KBM-7 (cell line): ENCODE data around the gene TNN.
"Not testable (repeated sequence)": the region's sequence is repeated elsewhere in the genome, so short reads cannot be mapped to it uniquely, and the experiment has no call there.

Source experiments
- DNase-seq: peaks from one replicate; pipeline ENCODE4 v3.0.0-alpha.2; 2015
- in situ Hi-C: fragments of 300-500 bp; cut with MboI; formaldehyde crosslinking; loops from 2 replicates; pipeline ENCODE4 v1.14.3; 2020; ENCODE audit warnings: low sequenced_read_pairs, low pct_unique_long_range_greater_than_20kb, mixed read lengths

The TNN gene, protein sequence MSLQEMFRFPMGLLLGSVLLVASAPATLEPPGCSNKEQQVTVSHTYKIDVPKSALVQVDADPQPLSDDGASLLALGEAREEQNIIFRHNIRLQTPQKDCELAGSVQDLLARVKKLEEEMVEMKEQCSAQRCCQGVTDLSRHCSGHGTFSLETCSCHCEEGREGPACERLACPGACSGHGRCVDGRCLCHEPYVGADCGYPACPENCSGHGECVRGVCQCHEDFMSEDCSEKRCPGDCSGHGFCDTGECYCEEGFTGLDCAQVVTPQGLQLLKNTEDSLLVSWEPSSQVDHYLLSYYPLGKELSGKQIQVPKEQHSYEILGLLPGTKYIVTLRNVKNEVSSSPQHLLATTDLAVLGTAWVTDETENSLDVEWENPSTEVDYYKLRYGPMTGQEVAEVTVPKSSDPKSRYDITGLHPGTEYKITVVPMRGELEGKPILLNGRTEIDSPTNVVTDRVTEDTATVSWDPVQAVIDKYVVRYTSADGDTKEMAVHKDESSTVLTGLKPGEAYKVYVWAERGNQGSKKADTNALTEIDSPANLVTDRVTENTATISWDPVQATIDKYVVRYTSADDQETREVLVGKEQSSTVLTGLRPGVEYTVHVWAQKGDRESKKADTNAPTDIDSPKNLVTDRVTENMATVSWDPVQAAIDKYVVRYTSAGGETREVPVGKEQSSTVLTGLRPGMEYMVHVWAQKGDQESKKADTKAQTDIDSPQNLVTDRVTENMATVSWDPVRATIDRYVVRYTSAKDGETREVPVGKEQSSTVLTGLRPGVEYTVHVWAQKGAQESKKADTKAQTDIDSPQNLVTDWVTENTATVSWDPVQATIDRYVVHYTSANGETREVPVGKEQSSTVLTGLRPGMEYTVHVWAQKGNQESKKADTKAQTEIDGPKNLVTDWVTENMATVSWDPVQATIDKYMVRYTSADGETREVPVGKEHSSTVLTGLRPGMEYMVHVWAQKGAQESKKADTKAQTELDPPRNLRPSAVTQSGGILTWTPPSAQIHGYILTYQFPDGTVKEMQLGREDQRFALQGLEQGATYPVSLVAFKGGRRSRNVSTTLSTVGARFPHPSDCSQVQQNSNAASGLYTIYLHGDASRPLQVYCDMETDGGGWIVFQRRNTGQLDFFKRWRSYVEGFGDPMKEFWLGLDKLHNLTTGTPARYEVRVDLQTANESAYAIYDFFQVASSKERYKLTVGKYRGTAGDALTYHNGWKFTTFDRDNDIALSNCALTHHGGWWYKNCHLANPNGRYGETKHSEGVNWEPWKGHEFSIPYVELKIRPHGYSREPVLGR (N-terminal part only)

DNA sequence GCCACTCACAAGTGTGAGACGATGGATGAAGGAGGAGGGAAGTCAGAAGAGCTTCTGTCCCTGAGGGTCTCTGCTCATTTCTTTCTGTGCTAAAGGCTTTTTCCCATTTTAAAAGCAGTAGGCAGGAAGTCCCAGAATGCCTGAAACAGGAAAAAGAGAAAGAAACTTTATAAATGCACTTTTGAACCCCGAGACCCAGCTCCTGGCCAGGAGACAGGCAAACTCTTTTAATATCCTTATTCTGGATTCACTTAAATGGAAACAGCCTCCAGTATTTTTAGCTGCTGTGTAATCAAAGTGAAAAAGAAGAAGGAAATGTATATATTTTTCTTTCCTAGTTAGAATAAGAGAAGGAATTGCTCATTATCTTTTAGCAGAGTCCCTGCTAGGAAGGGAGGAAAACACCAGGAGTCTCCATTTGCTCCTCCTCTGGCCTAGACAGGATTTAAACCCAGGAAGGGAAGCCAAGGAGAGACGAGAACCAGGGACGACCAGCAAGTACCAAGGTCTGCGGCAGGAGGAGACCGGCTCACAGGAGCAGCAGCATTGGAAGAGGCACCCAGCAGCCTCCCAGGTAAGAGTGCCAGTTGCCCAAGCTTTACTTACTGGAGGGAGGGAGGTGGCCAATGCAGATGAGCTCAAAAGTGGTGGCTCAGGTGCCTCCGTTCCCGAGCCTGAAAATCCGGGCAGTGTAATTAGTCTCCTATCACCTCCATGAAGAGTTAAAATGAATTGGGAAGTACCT, at the start of gene TNN:
TNN (plus strand) TSS at position 472 of the 745 bp plus-strand sequence. CDS start 9,586 bp downstream, outside the sequence.
- no peak for DNase-seq
- in situ Hi-C loops: no loop called here

DNA sequence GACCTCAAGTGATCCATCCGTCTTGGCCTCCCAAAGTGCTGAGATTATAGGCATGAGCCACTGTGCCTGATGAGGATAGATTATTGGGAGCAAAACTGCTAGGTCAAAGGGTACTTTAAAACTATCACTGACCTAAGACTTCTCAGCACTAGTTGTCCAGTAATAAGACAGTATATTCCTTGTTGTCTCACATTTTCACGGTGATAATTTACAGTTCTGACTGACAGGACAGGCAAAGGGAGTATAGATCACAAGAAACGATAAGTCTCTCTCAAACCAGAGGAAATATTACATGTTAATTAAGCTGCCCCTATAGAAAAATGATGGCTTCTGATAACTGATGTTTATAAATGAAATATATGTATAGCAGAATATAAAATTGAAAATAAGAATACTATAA, 48.1 kb upstream of the TNN start:
- in situ Hi-C loops: no loop called here

DNA sequence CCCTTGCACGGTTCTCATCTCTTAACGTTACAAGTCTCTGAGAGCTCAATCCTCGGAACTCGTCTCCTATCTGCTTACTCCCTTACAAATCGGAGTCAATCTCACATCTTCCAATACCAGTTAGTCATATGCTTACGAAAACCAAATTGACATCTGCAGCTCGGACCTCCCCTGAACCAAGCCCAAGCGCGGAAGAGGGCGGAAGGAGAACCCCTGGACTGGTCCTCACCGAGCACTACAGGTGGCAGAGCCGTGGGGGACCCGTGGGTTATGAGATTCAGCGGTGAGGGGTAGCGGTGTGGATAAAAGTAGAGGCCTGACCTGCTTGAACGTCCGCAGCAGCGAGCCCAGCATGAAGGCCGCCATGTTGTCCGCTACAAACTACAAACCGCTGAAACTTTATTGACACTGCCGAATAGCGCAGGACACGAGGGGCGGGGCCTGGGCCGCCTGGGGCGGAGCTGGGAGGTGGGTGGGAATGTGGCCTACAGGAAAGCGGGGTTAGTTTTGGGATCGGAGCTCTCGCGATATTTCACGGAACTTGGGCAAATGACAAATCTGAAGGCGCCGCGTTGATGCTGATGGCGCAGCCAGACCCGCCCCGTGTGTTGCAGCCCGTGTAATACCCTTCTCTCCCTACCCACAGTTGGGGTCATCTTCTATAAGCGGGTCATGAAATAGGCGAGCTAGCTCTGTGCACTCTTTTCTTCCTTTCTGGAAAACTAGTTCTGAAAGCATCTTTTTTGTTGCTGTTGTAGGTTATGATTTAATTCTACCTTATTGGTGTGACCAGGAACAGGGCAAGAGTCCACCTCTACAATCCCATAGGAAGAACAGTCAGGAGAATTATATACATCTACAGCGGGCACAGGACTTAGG, 44.4 kb upstream of the TNN start, which contains the start of gene MRPS14:
MRPS14 (minus strand) TSS at position 383 of the 879 bp plus-strand sequence; CDS start at position 366, 17 bp downstream.
- in situ Hi-C loops: no loop called here
- peak; percentile 98 for DNase-seq

More for the DNA sequence above, 48.1 kb upstream of the TNN start:
- no peak for DNase-seq

DNA sequence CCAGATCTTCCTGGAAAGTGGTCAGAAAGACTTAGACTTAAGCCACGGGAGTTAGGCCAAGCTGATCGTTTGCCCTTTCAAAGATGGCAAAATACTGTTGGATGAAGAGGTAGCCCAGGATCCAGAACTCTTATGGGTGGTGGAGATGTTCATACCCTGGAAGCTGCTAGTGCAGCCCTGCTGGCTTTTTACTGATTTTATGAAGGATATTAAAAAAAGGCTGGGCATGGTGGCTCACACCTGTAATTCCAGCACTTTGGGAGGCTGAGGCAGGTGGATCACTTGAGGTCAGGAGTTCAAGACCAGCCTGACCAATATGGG, 43.8 kb upstream of the TNN start:
- DNase-seq, in situ Hi-C loops: not testable (repeated sequence)

DNA sequence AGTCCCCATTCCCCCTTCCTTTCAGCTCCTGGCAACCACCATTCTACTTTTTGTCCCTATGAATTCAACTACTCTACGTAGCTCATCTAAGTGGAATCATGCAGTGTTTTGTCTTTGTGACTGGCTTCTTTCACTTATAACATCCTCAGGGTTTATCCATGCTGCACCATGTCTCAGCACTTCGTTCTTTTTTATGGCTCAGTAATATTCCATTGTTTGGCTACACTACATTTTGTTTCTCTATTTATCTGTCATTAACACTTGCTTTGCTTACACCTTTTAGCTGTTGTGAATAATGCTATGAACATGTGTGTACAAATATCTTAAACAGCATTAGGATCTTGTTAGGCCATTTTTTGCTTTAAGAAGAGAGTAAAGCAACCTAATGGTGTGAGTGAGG, 42.9 kb upstream of the TNN start:
- in situ Hi-C loops: loop anchor here (25.0 kb wide), 2 partner anchors 113 to 288 kb away; no protein-coding TSS in a partner anchor
- DNase-seq: no peak

DNA sequence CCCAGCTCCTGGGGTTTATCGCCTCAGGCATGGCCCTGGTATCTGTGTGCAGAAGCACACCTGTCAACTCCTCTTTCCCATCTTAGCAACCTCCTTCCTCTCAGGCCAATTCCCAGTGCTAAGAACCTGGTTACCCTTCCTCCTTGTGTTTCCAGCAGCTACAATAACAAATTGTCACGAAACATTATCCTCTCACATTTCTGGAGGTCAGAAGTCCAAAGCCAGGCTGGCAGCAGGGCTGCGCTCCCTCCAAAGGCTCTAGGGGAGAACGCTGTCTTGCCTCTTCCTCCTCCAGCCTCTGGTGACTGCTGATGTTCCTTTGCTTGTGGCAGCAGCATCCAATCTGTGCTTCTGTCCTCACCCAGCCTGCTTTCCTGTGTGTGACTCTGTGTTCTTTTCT, 33.7 kb upstream of the TNN start:
- no peak for DNase-seq
- in situ Hi-C loops: loop anchor here (25.0 kb wide), 2 partner anchors 103 to 278 kb away; no protein-coding TSS in a partner anchor

DNA sequence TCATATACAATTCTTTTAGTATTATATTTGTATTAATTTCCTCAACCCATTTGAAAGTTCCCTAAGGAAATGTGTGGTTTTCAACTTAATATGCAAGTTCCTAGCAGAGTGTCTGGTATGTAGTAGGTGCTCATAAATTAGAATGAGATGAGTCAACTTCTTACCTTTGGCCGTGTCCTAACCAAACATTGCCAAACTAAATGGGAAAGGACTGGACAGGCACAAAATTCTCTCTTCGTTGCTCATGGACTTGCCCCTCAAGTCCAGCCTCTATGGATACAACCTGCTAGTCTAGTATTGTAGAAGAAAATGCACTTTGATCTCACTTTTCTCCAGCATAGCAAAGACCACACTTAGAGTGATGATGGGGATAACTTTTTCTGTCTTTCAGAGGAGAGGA, 32.9 kb upstream of the TNN start:
- in situ Hi-C loops: loop anchor here (25.0 kb wide), 2 partner anchors 103 to 278 kb away; no protein-coding TSS in a partner anchor
- no peak for DNase-seq

DNA sequence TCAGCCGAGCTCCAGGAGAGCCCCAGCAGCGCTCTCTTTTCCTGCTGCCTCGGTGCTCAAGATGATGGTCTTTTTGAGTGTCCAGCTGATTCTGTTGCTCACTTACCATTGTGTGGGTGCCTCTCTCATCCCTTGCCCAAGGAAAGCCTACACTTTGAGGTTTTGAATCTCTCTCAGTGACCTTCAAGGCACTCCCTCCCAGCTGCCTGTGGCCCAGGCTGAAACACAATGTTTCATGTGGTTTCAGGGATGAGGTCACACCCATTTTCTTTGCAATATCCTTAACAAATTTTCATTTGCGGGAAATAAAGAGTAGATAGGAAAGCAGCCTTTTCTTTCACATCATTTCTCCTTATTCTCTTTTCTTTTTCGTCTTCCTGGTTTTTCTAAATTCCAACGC, 31.8 kb upstream of the TNN start:
- in situ Hi-C loops: loop anchor here (25.0 kb wide), 2 partner anchors 101 to 276 kb away; no protein-coding TSS in a partner anchor
- DNase-seq: no peak

DNA sequence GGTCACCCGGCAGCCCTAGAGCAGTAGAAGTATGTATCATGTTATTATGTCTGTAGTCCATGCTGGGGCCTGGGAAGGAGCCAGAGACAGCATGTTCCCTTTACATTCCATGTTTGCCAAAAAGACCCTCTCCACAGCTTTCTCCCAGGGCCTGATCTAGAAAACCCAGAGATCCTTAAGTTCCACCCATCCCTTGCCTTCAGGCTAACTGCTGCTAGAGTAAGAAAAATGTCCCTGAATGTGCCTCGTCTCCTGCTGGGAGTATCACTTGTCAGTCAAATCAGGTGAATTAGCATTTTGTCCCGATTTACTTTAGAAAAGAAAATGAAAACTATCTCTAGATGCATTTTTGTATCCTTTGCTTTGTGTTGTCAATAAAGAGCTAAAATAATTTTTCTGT, 31.2 kb upstream of the TNN start:
- DNase-seq: no peak
- in situ Hi-C loops: loop anchor here (25.0 kb wide), 2 partner anchors 101 to 276 kb away; no protein-coding TSS in a partner anchor

DNA sequence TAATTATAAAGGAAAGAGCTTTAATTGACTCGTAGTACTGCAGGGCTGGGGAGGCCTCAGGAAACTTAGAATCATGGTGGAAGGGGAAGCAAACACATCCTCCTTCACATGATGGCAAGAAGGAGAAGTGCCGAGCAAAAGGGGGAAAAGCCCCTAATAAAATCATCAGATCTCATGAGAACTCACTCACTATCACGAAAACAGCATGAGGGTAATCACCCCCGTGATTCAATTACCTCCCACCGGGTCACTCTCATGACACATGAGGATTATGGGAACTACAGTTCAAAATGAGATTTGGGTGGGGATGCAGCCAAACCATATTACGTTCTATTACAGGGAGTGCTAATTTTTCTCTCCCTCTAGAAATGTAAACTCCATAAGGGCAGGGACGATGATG, 30.2 kb upstream of the TNN start:
- no peak for DNase-seq
- in situ Hi-C loops: loop anchor here (25.0 kb wide), 2 partner anchors 100 to 275 kb away; no protein-coding TSS in a partner anchor

DNA sequence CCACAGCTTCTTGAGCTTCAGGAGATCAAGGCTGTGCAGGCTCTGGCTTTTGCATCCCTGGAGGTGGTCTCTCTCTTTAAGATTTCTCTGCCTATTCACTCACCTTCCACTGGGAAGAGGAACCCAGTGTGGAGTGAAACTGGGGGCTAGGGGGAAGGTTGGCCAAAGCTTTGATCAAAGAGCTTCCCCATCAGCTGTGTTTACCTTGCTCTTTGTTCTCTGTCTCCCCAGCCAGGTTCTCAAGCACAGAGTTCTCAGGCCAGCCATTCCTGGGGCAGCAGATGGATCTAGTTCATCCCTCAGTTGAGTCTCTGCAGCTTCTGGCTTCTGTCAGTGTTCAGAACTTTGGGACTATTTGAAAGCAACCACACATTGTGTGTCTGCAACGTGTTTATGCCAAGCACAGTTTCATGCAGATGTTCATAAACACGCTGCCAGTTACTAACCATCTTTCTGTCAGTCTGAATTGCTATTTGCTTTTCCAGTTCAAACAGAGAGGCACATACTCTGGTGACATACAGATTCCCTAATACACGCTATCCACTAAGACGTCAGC, 27.2 kb upstream of the TNN start:
- DNase-seq: no peak
- in situ Hi-C loops: loop anchor here (25.0 kb wide), 2 partner anchors 97 to 272 kb away; no protein-coding TSS in a partner anchor

DNA sequence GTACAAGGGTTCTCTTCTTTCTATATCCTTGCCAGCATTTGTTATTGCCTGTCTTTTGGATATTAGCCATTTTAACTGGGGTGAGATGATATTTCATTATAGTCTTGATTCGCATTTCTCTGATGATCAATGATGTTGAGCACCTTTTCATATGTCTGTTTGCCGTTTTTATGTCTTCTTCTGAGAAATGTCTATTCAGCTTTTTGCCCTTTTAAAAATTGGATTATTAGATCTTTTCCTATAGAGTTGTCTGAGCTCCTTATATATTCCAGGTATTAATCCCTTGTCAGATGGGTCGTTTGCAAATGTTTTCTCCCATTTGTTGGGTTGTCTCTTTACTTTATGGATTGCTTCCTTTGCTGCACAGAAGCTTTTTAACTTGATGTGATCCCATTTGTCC, 25.0 kb upstream of the TNN start:
- DNase-seq: no peak
- in situ Hi-C loops: loop anchor here (25.0 kb wide), 2 partner anchors 95 to 270 kb away; no protein-coding TSS in a partner anchor

DNA sequence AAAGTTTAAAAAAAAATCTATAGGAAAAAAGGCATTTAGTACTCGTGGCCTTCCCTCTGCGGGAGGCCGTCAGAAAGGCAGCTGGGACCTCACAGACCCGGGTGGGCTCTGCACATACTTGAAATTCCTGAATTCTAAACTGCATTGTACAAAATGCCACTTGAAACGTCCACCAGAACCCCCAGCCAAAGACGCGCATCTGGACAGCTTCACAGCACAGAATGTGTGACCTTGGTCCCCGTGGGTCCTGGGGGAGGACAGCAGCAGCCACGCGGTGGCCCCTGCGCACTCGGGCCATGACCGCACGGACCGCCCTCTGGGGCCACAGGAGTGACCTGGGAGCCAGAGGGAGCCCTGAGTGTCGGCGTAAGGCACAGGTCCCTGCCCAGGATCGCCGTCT, 23.8 kb upstream of the TNN start:
- DNase-seq: no peak
- in situ Hi-C loops: loop anchor here (25.0 kb wide), 2 partner anchors 93 to 268 kb away; no protein-coding TSS in a partner anchor

DNA sequence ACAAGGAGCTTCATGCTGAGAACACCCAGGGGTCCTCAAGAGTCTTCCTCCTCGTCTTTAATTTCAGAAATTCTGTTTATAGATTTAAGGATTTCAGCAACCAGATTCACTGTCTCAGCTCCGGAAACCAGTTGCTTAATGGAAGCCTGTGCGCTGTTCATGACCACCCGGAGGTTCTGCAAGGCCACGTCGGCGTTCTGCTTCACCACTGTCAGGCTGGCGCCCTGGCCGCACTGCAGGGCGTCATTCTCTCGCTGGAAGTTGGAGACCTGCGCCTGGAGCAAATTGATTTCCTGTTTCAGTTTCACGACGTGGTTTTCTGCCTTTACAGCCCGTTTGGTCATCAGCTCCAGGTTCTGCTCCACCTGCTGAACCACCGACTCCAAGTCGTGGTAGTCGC, 23.0 kb upstream of the TNN start:
- in situ Hi-C loops: loop anchor here (25.0 kb wide), 2 partner anchors 93 to 268 kb away; no protein-coding TSS in a partner anchor
- not testable (repeated sequence) for DNase-seq

DNA sequence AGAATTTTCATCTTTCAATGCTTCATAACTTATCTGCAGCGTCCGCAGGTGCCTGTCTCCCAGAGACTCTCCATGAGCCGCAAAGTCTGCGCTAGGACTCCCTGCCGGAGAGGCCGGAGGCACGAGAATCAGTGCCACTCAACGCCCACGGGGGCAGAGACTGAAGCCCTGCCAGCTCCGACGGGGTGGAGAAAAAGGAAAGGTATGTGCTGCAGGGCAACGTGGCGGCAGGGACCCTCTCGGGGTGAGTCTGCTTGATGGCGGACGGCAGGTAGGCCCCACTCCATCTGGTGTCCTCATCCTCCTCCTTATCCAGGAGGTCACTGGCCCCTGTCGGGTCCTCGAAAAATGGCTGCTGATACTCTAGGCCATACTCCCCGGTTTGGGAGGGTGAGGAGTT, 22.5 kb upstream of the TNN start:
- in situ Hi-C loops: loop anchor here (25.0 kb wide), 2 partner anchors 92 to 267 kb away; no protein-coding TSS in a partner anchor
- DNase-seq: no peak

DNA sequence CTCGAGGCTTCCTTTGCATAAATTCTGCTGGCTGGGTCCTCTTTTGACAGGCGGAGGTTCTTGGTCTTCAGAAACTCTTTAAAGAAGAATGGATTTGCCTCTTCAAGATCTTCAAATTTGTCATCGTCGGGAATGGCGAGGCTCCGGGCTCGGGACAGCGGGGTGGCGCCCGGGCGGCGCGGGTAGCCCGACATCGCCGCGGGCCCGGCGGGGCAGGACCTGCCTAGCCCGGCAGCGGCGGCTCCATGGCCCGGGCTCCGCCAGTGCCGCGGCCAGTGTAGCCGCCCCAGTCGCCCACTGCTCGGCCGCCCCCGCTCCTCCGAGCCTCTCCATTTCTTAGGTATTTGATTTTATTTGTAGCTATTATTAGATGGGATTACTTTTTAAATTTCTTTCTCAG, 22.1 kb upstream of the TNN start:
- no peak for DNase-seq
- in situ Hi-C loops: loop anchor here (25.0 kb wide), 2 partner anchors 92 to 267 kb away; no protein-coding TSS in a partner anchor

DNA sequence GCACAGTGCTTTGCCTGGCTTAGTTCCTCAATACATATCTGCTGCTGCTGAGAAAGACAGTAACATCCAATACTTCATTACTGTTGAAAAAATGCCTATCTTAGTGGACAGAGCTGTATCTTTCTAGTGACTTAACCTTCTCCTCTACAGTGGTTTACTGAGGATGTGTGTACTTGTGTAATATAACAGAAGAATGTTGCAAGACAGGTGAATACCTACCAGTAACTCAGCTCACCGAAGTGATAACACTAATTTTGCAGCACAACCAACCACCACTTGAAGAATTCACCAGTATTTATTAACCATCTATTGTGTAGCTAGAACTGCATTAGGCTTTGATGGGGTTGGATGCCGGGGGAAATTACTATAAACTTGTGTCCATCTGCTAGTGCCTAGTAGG, 16.6 kb upstream of the TNN start:
- in situ Hi-C loops: no loop called here
- no peak for DNase-seq
